Measurements from ENCODE around the gene GPR160. TPM values are rescaled to one million over a fixed set of nuclear protein-coding genes. Genes with fewer than 3 reads are reported as not detected.

The GPR160 gene
- total RNA-seq, 1 donor from 2014 or later = 0.21 TPM

DNA sequence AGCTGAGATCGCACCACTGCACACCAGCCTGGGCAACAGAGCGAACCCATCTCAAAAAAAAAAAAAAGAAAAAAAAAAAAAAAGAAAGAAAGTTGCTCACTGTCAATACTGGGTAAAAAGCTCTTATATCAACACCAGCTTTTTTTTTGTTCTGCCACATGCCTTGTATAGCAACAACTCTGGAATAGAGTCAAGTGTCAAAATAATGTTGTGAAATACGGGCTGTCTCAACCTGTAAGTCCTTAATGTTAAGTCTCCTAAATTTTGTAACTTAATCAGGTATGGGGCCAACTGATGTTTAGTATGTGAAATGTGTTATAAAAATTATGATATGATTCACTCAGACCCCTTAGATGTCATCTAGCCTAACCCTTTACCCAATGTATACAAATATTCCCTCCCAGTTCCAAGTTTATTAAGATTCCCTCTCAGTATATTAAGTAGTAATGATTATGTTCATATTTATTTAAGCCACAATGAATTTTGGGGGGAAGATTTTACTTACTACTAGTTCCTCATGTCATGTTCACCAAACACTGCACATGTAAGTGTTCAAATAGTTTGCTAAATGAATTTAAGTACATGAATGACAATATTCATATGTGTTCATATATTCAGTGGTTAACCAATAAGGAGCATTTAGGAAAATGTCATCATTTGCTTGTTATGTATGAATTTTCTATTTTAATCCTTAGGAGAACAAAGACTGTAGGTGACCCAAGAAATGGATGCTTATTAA lies 52.2 kb downstream of the GPR160 start:
- no peak overlapping the region for H3K4me3 Mint-ChIP-seq
- TF ChIP-seq, protein P1, sequence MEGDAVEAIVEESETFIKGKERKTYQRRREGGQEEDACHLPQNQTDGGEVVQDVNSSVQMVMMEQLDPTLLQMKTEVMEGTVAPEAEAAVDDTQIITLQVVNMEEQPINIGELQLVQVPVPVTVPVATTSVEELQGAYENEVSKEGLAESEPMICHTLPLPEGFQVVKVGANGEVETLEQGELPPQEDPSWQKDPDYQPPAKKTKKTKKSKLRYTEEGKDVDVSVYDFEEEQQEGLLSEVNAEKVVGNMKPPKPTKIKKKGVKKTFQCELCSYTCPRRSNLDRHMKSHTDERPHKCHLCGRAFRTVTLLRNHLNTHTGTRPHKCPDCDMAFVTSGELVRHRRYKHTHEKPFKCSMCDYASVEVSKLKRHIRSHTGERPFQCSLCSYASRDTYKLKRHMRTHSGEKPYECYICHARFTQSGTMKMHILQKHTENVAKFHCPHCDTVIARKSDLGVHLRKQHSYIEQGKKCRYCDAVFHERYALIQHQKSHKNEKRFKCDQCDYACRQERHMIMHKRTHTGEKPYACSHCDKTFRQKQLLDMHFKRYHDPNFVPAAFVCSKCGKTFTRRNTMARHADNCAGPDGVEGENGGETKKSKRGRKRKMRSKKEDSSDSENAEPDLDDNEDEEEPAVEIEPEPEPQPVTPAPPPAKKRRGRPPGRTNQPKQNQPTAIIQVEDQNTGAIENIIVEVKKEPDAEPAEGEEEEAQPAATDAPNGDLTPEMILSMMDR (conservative IDR thresholded peaks at IDR 0.05) = no peak

DNA sequence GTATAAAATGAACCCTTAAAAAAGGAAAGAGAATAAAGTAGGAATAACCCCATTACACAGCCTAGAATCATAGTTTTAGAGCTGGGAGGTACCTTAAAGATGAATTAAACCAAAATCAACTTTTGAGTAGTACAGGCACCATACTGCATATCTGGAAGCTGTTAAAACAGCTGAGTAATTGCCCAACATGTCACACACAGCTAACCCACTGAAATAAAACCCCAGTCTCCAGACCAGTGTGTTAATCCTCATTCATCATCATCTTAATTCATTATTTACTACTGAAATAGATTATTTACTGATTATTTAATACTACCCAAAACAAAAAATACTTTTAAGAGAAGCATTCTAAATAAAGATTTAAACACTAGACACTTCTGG lies 52.8 kb downstream of the GPR160 start:
- no peaks in the 10 kb centered on the region for H3K27me3 Mint-ChIP-seq (ENCODE audit: low read depth)

More for the DNA sequence above, 52.2 kb downstream of the GPR160 start:
- Mint-ChIP-seq H3K36me3 (ENCODE audit: low read depth) (peaks cover 5% of the 10 kb centered on the region), H3K27ac (ENCODE audit: unreplicated experiment) (no peak overlapping the region), H3K9me3 (no peaks in the 10 kb centered on the region), H3K4me1 (no peaks in the 10 kb centered on the region), H3K27me3 (ENCODE audit: low read depth) (no peaks in the 10 kb centered on the region)
- no peak for DNase-seq (ENCODE audit: low read depth, low spot score)

DNA sequence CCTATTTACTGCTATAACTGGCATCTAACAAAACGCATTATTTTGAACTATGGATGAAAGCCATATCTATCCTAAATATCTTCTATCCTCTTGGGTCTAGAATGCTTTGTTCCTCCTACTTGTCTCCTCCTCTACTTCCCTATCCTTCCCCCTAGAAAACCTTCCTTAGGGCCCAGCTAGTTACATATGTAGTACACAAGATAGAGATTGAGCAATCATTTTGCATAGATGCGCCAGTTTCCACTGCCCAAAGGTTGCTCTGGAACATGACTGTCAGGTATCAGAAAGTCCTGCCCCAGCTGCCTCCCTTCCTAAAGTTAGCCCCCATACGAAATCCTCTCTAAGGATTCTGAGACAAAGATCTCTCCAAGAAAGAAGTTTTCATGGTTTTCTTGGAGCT lies 55.1 kb downstream of the GPR160 start:
- H3K9me3 Mint-ChIP-seq = no peaks in the 10 kb centered on the region
- H3K27ac Mint-ChIP-seq (ENCODE audit: unreplicated experiment) = no peak overlapping the region
- TF ChIP-seq, protein P1 (conservative IDR thresholded peaks at IDR 0.05) = no peak
- no peak overlapping the region for H3K4me3 Mint-ChIP-seq
- peaks cover 5% of the 10 kb centered on the region for H3K36me3 Mint-ChIP-seq (ENCODE audit: low read depth)
- no peaks in the 10 kb centered on the region for H3K4me1 Mint-ChIP-seq
- no peak for DNase-seq (ENCODE audit: low read depth, low spot score)
- H3K27me3 Mint-ChIP-seq (ENCODE audit: low read depth) = no peaks in the 10 kb centered on the region

More for the DNA sequence above, 52.8 kb downstream of the GPR160 start:
- no peak overlapping the region for H3K4me3 Mint-ChIP-seq
- H3K27ac Mint-ChIP-seq (ENCODE audit: unreplicated experiment) = no peak overlapping the region
- no peaks in the 10 kb centered on the region for H3K4me1 Mint-ChIP-seq
- no peaks in the 10 kb centered on the region for H3K9me3 Mint-ChIP-seq
- no peak for DNase-seq (ENCODE audit: low read depth, low spot score)
- TF ChIP-seq, protein P1 (conservative IDR thresholded peaks at IDR 0.05) = no peak
- H3K36me3 Mint-ChIP-seq (ENCODE audit: low read depth) = peaks cover 6% of the 10 kb centered on the region

DNA sequence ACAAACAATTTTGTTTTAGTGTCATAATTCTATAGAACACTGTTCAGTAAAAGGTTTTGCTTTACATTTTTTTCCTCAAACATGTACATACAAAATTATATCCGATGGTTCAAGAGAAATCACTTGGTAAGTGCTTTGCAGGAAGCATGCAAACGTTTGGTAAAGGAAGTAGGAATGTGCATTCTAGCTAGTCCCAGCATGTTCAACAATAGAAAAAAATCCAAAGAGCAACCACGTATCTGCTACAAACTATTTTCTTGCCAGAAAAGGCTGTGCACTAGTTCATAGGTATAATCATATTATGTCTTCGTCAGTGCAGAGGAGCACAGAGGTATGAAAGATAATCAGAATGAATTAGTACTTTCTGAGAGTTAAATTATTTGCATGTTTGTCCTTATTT lies 58.0 kb downstream of the GPR160 start:
- Mint-ChIP-seq H3K36me3 (ENCODE audit: low read depth) (peaks cover 5% of the 10 kb centered on the region), H3K4me1 (no peaks in the 10 kb centered on the region), H3K9me3 (no peaks in the 10 kb centered on the region), H3K4me3 (no peak overlapping the region), H3K27me3 (ENCODE audit: low read depth) (no peaks in the 10 kb centered on the region), H3K27ac (ENCODE audit: unreplicated experiment) (no peak overlapping the region)
- DNase-seq (ENCODE audit: low read depth, low spot score) = no peak
- TF ChIP-seq, protein P1 (conservative IDR thresholded peaks at IDR 0.05) = no peak

DNA sequence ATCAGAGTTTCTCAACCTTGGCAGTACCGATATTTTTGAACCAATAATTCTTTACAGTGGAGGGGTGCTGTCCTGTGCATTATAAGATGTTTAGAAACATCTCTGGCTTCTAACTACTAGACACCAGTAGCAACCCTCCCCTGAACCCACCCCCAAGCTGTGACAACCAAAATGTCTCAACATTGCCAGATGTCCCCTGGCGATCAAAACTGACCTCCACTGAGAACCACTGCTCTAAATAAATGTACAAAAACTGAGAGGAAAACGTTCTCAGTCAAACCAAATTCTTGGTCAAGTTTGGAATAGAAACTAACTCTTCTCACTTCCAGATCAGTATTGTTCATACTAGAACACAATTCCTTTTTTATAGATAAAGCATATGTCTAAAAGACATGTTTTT lies 58.5 kb downstream of the GPR160 start:
- no peaks in the 10 kb centered on the region for H3K9me3 Mint-ChIP-seq
- peaks cover 5% of the 10 kb centered on the region for H3K36me3 Mint-ChIP-seq (ENCODE audit: low read depth)
- no peak for DNase-seq (ENCODE audit: low read depth, low spot score)
- no peaks in the 10 kb centered on the region for H3K4me1 Mint-ChIP-seq
- H3K27ac Mint-ChIP-seq (ENCODE audit: unreplicated experiment) = no peak overlapping the region
- H3K4me3 Mint-ChIP-seq = no peak overlapping the region
- TF ChIP-seq, protein P1 (conservative IDR thresholded peaks at IDR 0.05) = no peak
- no peaks in the 10 kb centered on the region for H3K27me3 Mint-ChIP-seq (ENCODE audit: low read depth)
